ENCODE results near the gene AOAH.

The AOAH gene

DNA sequence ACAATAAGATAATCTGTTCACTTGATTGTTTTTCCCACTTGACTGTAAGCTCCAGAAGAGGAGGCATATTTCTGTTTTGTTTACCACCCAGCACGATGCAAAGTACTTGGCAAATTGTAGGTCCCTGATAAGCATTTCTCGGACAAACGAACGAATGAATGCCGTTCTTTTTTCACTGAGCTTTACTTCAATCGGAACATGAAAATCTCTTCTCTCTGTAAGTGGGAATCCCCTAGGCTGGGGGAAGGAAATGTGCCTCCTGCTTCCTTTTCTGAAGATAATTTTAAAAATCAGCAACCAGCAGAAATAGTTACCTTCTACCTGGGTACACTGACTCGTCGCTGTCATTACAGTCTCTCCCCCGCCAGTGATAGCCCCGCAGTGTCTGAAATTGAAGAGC is 102.9 kb downstream of the AOAH start:
- no peaks in the 10 kb centered on the region for H3K79me2 ChIP-seq (ENCODE audit: low read length)
- no peaks in the 10 kb centered on the region for H4K20me1 ChIP-seq (ENCODE audit: insufficient read depth, low read length)
- DNase-seq = no peak
- H3K27ac ChIP-seq (ENCODE audit: low read length) = no peak overlapping the region
- H2AFZ ChIP-seq (ENCODE audit: low read length) = no peak overlapping the region
- no peaks in the 10 kb centered on the region for H3K4me1 ChIP-seq (ENCODE audit: low read length)
- H3F3A ChIP-seq (ENCODE audit: insufficient read depth, low read length) = no peaks in the 10 kb centered on the region
- no peak overlapping the region for H3K4me3 ChIP-seq (ENCODE audit: low read length)
- no peaks in the 10 kb centered on the region for H3K9me3 ChIP-seq (replicated peaks; ENCODE audit: insufficient read depth, low read length)
- H3K4me2 ChIP-seq (ENCODE audit: low read depth, low read length) = peak overlapping the region; percentile 24; the same call in 1 of the 2 replicates
- no peaks in the 10 kb centered on the region for H3K27me3 ChIP-seq (replicated peaks; ENCODE audit: insufficient read depth, low read length)
- H3K9ac ChIP-seq (ENCODE audit: low read length) = no peak overlapping the region
- TF ChIP-seq EZH2phosphoT487 (IDR thresholded peaks at IDR 0.05; ENCODE audit: low read length) (no peak), EZH2 (optimal IDR thresholded peaks at IDR 0.05; ENCODE audit: low read depth, low read length) (no peak)
- TF ChIP-seq, protein P1, sequence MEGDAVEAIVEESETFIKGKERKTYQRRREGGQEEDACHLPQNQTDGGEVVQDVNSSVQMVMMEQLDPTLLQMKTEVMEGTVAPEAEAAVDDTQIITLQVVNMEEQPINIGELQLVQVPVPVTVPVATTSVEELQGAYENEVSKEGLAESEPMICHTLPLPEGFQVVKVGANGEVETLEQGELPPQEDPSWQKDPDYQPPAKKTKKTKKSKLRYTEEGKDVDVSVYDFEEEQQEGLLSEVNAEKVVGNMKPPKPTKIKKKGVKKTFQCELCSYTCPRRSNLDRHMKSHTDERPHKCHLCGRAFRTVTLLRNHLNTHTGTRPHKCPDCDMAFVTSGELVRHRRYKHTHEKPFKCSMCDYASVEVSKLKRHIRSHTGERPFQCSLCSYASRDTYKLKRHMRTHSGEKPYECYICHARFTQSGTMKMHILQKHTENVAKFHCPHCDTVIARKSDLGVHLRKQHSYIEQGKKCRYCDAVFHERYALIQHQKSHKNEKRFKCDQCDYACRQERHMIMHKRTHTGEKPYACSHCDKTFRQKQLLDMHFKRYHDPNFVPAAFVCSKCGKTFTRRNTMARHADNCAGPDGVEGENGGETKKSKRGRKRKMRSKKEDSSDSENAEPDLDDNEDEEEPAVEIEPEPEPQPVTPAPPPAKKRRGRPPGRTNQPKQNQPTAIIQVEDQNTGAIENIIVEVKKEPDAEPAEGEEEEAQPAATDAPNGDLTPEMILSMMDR (IDR thresholded peaks at IDR 0.05; ENCODE audit: low read length) = no peak
- no peaks in the 10 kb centered on the region for H3K36me3 ChIP-seq (replicated peaks; ENCODE audit: insufficient read depth, low read length)
- H3K9me2 ChIP-seq (replicated peaks; ENCODE audit: insufficient read depth, low read length) = no peaks in the 10 kb centered on the region

DNA sequence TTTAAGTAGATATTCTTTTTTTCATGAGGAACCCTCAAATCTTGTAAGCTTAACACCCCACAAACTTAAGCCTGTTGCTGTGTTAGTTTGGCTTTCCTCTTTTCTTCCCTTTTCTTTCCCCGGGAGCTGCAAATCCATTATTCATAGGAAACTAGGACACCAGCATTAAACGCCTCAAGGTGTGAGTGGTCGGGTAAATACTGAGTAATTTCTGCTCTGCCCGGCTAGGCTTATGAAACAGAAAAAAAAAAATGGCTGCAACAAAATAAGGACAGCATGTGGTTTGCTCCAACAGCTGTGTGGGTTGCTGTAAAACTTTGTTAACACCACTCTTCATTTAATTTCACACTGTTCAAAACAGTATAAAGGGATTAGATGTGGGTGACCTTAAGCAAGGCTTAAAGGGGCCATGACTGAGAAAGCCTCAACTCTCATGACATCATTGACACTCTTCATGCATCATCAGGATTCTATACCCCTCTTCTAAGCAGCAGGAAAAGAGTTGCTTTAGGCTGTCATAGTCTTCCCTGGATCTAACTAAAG is 104.1 kb downstream of the AOAH start:
- Histone ChIP-seq H3K9ac (ENCODE audit: low read length) (no peak overlapping the region), H3K27ac (ENCODE audit: low read length) (no peak overlapping the region), H3K4me1 (ENCODE audit: low read length) (no peaks in the 10 kb centered on the region), H3F3A (ENCODE audit: insufficient read depth, low read length) (no peaks in the 10 kb centered on the region), H3K36me3 (replicated peaks; ENCODE audit: insufficient read depth, low read length) (no peaks in the 10 kb centered on the region), H4K20me1 (ENCODE audit: insufficient read depth, low read length) (no peaks in the 10 kb centered on the region), H3K79me2 (ENCODE audit: low read length) (no peaks in the 10 kb centered on the region), H2AFZ (ENCODE audit: low read length) (no peak overlapping the region), H3K27me3 (replicated peaks; ENCODE audit: insufficient read depth, low read length) (no peaks in the 10 kb centered on the region), H3K4me3 (ENCODE audit: low read length) (no peak overlapping the region), H3K9me3 (replicated peaks; ENCODE audit: insufficient read depth, low read length) (no peaks in the 10 kb centered on the region), H3K9me2 (replicated peaks; ENCODE audit: insufficient read depth, low read length) (no peaks in the 10 kb centered on the region), H3K4me2 (ENCODE audit: low read depth, low read length) (no peak overlapping the region)
- no peak for DNase-seq
- TF ChIP-seq EZH2phosphoT487 (IDR thresholded peaks at IDR 0.05; ENCODE audit: low read length) (no peak), EZH2 (optimal IDR thresholded peaks at IDR 0.05; ENCODE audit: low read depth, low read length) (no peak)
- TF ChIP-seq, protein P1 (IDR thresholded peaks at IDR 0.05; ENCODE audit: low read length) = no peak

DNA sequence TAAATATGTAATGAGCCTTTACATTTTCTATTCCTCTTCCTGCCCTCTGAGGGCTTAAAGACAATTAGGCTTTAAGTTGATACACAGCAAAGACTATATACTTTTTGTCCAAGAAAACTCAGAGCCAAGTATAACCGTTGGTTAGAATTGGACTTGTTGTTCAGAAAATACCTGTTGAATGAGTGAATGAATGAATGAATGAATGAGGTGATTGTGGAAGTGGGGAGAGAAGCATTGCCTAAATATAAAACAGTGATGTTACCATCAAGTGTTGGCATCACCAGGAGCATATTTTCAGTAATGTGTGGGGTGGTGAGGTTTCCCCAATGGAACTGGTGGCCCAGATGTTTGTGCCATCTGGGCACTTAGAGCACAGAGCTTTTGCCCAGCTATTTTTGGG is 106.9 kb downstream of the AOAH start:
- Histone ChIP-seq H3K4me2 (ENCODE audit: low read depth, low read length) (no peak overlapping the region), H3K36me3 (replicated peaks; ENCODE audit: insufficient read depth, low read length) (no peaks in the 10 kb centered on the region), H3K4me3 (ENCODE audit: low read length) (no peak overlapping the region), H3K27ac (ENCODE audit: low read length) (no peak overlapping the region), H3K9me2 (replicated peaks; ENCODE audit: insufficient read depth, low read length) (no peaks in the 10 kb centered on the region), H3F3A (ENCODE audit: insufficient read depth, low read length) (no peaks in the 10 kb centered on the region), H3K9ac (ENCODE audit: low read length) (no peak overlapping the region), H4K20me1 (ENCODE audit: insufficient read depth, low read length) (no peaks in the 10 kb centered on the region), H3K4me1 (ENCODE audit: low read length) (no peaks in the 10 kb centered on the region), H3K9me3 (replicated peaks; ENCODE audit: insufficient read depth, low read length) (no peaks in the 10 kb centered on the region), H3K27me3 (replicated peaks; ENCODE audit: insufficient read depth, low read length) (no peaks in the 10 kb centered on the region), H3K79me2 (ENCODE audit: low read length) (no peaks in the 10 kb centered on the region), H2AFZ (ENCODE audit: low read length) (no peak overlapping the region)
- TF ChIP-seq EZH2phosphoT487 (IDR thresholded peaks at IDR 0.05; ENCODE audit: low read length) (no peak), EZH2 (optimal IDR thresholded peaks at IDR 0.05; ENCODE audit: low read depth, low read length) (no peak)
- TF ChIP-seq, protein P1 (IDR thresholded peaks at IDR 0.05; ENCODE audit: low read length) = no peak
- no peak for DNase-seq
